Myocyte (in vitro differentiated cells): ENCODE data around the gene FGD6. TPM values are rescaled to one million over a fixed set of nuclear protein-coding genes. Genes with fewer than 3 reads are reported as not detected.
"Not testable (repeated sequence)": the region's sequence is repeated elsewhere in the genome, so short reads cannot be mapped to it uniquely, and the experiment has no call there.

Source experiments
- DNase-seq: peaks from one replicate; pipeline ENCODE4 v3.0.0-alpha.2; 2012; ENCODE audit warnings: low read depth
- polyA plus RNA-seq: library from polyadenylated mRNA; unstranded; fragments of >200 nt; gene quantifications from one replicate; pipeline ENCODE4 v1.2.1, GENCODE V29; 2012; ENCODE audit warnings: missing spikeins
- total RNA-seq: library from RNA; depleted of rRNA; stranded (reverse); fragments of >200 nt; gene quantifications from 2 replicates; pipeline ENCODE4 v1.2.3, GENCODE V29; 2014

The FGD6 gene
- 3.1 TPM in 2 replicates for total RNA-seq
- 0.79 TPM for polyA plus RNA-seq

- peak; percentile 100 for DNase-seq
Measured at GRCh38 chr12:95217377-95218149, at the start of gene FGD6, which contains the start of gene VEZT. TSS of gene FGD6 (minus strand) at chr12:95217467. CDS start at chr12:95217240, 227 bp downstream. TSS of gene VEZT (plus strand) at chr12:95217807. CDS start at chr12:95217851, 44 bp downstream.

- DNase-seq, result no peak
Measured at GRCh38 chr12:95266254-95266653, 49.0 kb upstream of the FGD6 start.

DNA sequence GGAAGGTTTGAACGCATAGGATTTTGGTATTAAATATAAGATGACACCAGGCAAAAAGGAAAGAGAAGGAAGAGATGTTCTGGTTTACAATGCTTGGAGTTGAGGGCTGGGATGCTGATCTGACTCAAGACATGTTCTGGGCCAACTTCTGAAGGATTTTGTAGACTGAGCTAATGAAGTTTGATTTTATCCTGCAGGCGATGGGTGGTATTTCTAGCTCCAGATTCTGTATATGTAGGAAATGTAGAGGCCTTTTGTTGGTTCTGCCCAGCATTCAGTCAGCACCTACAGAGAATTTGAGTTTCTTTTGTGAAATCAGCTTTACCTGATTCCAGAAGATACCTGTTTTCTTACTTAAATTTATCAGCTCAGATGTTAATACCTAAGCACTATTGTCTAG lies 48.5 kb upstream of the FGD6 start:
- DNase-seq, result no peak

- no peak for DNase-seq
Measured at GRCh38 chr12:95262808-95263207, 45.5 kb upstream of the FGD6 start.

DNA sequence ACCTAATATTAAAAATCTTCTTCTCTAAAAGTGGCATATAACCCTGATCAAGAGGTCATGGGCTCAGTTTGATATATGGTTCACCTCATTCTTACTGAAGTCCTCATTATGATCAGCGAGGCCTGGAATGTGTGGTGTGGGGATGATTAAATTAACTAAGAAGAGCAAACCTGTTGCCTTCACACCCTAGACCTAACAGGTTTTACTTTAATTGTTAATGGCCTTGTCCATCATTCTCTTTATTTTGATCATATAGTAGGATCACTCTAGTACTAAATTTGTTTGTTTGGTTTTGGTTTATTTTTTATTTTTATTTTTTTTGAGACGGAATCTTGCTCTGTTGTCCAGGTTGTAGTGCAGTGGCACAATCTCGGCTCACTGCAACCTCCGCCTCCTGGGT lies 43.8 kb upstream of the FGD6 start:
- no peak for DNase-seq

DNA sequence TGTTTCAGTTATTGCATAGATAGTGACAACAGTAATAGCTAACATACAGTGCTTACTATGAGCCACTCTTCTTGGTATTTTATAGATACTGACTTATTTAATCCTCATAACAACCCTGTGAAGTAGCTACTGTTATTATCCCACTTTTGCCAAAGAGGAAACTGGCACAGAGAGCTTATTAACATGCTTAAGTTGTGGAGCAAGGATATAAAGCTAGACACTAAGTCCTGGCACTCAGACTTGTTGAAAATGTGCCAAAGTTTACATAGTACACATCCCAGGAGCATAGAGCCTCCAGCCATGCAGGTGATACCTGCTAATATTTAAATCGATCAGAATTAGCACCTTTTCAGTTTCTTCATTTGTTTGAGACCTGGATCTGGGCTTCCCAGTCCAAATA lies 42.1 kb upstream of the FGD6 start:
- no peak for DNase-seq

GRCh38 chr12:95258803-95259202 lies 41.5 kb upstream of the FGD6 start:
- DNase-seq, result no peak

DNA sequence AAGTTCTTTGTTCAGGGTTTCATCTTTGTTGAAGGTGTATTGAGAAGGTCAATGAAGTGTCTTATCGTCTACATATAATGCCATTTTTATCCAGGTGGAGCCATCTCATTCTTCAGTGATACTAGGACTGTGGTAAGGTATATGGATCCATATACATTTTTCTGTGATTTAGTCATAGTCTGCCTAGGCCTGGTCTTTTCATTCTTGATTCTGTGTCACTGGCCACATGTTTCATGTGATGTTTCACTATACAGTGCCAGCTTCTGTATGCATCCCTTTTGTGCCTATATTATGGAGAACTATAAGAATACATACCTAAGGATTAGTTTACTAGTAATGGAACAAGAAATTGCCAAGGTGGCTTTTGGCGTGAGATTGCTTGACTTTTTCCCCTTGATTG lies 40.9 kb upstream of the FGD6 start:
- no peak for DNase-seq

GRCh38 chr12:95257541-95257940 lies 40.3 kb upstream of the FGD6 start:
- no peak for DNase-seq

DNA sequence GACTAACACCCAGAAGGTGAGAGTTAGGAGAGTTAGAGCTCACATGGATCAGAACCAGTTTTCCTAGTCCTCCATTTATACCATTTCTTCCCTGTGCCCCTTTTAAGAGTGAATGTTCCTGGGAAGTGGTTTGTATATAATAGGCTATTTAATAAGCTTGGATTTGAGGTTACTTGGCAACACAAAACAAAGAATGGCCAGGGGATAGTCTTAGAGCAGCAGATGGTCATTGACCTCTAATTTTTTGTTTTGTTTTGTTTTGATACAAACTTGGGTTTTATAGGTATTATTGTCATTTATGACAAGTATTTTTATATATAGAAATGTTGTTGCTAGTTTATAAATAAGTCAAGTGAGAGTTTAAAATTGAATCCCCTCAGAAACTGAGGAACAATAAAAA lies 36.1 kb upstream of the FGD6 start:
- DNase-seq, result peak; percentile 26

DNA sequence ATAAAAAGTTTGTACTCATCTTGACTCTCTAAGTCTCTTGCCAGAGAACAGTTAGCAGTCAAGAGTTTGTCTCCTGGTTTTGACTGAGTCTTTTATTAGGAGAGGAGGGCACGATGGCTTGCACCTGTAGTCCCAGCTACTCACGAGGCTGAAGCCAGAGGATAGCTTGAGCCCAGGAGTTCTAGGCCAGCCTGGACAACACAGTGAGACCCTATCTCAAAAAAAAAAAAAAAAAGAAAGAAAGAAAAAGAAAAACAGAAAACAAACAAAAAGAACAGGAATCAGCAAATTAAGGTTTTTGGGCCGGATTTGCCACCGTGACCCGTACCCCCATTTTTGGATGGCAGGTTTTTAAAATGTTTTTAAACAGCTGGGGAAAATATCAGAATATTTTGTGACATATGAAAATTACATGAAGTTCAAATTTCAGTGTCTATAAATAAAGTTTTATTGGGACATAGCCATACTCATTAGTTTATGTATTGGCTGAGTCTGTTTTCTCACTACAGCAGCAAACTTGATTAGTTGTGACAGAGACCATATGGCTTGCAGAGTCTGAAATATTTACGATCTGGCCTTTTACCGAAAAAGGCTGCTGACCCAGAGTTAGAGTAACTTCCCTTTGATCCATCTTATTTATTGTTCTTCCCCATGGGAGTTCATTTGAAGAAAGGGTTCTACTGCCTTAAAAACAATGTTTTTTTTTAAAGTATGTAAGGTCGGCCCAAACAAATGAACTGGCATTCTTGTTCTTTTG lies 31.5 kb upstream of the FGD6 start:
- no peak for DNase-seq

GRCh38 chr12:95248095-95248494 lies 30.8 kb upstream of the FGD6 start:
- no peak for DNase-seq

DNA sequence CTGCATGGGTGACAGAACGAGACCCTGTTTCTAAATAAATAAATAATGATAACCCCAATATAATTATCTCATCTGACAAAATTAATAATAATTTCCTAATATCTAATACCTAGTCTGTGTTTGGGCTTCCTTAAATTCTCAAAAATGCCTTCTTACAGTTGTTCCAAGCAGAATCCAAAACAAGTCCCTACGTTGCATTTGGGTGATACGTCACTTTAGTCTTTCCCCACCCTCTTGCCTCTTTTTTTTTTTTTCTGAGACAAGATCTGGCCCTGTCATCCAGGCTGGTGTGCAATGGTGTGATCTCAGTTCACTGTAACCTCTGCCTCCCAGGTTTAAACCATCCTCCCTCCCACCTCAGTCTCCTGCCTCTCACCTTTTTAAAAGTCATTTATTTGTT lies 27.1 kb upstream of the FGD6 start:
- no peak for DNase-seq

DNA sequence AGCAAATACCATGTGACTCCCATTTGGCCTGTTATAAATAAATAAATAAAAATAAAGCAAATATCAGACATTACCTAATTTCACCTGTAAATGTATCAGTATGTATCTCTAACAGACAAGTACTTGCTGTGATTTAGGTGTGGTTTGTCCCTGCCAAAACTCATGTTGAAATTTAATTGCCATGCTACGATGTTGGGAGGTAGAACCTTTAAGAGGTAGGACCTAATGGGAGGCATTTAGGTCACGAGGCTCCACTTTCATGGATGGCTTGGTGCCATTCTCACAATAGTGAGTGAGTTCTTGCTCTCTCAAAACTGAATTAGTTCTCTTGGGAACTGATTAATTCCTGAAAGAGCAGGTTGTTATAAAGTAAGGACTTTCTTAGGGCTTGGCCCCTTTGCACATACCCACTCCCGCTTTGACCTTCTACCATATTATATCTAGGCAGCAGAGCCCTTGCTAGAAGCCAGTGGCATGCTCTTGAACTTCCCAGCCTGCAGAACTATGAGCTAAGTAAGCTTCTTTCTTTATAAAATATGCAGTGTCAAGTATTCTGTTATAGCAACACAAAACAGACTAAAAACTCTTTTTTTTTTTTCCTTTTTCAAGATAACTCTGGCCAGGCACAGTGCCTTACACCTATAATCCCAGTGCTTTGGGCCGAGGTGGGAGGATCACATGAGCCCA lies 26.4 kb upstream of the FGD6 start:
- DNase-seq, result no peak

DNA sequence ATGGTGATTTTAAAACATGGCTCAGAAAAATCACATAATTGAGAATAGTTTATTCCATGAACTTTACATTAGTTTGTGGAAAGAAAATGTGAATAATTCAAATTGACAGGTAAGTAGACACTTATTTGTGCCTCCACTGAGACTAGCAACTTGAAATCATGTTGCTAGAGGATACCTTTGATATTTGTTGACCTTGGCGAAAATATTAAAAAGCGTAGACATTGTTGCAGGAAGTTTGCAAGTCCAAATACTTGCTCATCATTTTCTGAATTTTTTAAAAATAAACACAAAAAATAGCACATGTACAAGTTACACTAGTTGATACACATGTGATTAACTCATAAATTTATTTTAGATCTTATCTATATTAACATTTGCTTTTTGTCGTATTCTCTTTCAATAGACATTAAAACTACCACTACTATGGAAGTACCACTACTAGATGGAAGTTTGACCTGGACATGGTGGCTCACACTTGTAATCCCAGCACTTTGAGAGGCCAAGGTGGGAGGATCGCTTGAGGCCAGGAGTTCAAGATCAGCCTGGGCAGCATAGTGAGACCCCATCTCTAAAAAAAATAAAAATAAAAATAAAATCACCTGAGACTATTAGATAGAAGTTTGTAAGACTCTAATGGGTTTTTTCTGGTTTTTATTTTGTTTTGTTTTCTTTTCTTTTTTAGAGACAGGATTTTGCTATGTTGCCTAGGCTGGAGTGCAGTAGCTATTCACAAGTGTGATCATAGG lies 24.7 kb upstream of the FGD6 start:
- DNase-seq, result no peak

DNA sequence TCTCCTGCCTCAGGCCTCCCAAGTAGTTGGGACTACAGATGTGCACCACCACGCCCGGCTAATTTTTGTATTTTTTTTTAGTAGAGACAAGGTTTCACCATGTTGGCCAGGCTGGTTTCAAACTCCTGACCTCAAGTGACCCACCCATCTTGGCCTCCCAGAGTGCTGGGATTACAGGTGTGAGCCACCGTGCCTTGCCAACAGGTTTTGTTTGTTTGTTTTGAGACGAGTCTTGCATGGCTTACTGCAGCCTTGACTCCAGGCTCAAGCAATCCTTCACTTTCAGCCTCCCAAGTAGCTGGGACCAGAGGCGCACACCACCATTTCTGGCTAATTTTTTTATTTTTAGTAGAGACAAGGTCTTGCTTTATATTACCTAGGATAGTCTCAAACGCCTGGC lies 23.9 kb upstream of the FGD6 start:
- not testable (repeated sequence) for DNase-seq

DNA sequence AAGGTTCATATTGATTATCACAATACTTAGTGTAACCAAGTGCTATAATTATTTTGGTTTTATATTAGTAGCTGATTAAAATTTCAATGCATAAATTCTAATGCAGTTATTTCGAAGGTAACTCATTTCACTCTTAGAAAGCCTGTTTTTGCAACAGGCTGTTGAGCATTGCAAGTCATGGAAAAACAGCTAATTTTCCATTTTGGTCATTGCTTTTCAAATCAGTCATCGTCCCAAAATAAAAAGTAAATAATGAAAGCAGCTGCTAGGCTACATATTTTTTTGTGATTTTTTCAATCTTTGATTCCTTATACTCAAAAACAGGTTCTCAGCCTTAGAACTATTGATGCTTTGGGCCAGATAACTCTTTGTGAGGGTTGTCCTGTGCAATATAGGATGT lies 23.3 kb upstream of the FGD6 start:
- no peak for DNase-seq

DNA sequence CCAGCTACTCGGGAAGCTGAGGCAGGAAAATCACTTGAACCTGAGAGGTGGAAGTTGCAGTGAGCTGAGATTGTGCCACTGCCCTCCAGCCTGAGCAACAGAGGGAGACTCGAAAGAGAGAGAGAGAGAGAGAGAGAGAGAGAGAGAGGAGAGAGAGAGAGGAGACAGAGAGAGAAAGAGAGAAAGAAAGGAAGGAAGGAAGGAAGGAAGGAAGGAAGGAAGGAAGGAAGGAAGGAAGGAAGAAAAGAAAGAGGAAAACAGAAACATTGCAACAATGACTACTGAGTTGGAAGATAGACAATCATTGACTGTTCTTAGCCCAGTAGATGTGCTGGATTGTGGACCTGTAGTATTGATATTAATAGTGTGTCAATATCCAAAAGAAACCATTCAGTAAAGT lies 22.6 kb upstream of the FGD6 start:
- DNase-seq, result not testable (repeated sequence)

DNA sequence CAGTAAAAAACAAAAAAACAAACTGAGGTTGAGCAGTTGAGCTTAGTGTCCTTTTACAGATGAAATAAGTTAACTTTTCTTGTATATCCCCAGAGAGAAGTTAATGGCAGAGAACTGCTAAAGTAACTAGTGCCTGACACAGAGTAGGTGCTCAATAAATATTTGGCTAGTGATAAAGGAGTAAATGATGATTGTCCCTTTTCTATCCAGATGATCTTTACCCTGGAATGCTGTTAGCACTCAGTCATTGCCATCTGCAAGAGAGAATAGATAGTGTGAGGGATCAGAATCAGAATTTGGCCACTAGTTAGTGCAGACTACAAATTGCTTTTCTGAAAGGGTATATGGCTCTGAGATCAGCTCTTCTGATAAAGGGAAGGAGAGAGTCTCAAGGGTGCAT lies 21.9 kb upstream of the FGD6 start:
- DNase-seq, result no peak

DNA sequence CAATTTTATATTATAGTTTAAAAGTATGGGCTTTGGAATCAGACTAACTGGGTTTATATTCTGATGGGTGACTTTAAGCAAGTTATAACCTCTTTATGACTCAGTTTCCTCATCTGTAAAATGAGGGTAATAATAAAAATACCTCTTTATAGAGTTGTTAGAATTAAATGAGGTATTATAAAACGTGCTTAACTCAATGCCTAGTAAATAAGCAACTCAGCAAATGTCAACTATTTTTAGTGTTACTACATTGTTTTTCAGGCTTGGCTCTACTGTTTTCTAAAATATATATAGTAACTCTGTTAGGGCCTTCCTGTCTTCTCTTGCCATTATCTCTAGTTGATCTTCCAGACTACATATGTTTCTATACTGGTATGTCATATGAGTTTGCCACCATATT lies 20.9 kb upstream of the FGD6 start:
- no peak for DNase-seq

- no peak for DNase-seq
Measured at GRCh38 chr12:95237315-95237714, 20.0 kb upstream of the FGD6 start.
